Measurements from ENCODE around the gene LPIN3.

The LPIN3 gene

DNA sequence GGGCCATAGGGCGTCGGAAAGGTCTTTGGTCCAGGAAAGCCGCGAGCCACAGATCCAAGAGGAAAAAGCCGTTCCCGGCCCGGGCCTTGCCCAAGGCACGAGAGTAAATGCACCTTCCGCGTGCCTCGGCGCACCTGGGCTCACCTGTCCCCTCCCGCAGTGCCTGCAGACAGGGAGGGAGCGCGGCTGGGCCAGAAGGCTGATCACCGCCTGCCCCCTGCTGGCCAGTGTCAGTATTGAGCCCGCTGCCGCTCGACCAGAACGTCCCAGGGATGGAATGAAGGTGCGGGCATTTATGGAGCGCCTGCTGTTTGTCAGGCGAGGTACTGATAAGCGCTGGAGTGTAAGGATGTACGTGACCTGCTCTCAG is 679 bp upstream of the LPIN3 start:
- TF ChIP-seq POLR2AphosphoS5 (IDR thresholded peaks at IDR 0.05; ENCODE audit: low read depth, low read length), result no peak
- TF ChIP-seq, protein P1, sequence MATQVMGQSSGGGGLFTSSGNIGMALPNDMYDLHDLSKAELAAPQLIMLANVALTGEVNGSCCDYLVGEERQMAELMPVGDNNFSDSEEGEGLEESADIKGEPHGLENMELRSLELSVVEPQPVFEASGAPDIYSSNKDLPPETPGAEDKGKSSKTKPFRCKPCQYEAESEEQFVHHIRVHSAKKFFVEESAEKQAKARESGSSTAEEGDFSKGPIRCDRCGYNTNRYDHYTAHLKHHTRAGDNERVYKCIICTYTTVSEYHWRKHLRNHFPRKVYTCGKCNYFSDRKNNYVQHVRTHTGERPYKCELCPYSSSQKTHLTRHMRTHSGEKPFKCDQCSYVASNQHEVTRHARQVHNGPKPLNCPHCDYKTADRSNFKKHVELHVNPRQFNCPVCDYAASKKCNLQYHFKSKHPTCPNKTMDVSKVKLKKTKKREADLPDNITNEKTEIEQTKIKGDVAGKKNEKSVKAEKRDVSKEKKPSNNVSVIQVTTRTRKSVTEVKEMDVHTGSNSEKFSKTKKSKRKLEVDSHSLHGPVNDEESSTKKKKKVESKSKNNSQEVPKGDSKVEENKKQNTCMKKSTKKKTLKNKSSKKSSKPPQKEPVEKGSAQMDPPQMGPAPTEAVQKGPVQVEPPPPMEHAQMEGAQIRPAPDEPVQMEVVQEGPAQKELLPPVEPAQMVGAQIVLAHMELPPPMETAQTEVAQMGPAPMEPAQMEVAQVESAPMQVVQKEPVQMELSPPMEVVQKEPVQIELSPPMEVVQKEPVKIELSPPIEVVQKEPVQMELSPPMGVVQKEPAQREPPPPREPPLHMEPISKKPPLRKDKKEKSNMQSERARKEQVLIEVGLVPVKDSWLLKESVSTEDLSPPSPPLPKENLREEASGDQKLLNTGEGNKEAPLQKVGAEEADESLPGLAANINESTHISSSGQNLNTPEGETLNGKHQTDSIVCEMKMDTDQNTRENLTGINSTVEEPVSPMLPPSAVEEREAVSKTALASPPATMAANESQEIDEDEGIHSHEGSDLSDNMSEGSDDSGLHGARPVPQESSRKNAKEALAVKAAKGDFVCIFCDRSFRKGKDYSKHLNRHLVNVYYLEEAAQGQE (IDR thresholded peaks at IDR 0.05; ENCODE audit: insufficient read depth in 1 of 2, low read depth in 2 of 2, low read length in 2 of 2), result no peak
- TF ChIP-seq FOXP2 (optimal IDR thresholded peaks at IDR 0.05; ENCODE audit: borderline replicate concordance, extremely low read depth, extremely low read length, insufficient read depth), result peak; percentile 72

DNA sequence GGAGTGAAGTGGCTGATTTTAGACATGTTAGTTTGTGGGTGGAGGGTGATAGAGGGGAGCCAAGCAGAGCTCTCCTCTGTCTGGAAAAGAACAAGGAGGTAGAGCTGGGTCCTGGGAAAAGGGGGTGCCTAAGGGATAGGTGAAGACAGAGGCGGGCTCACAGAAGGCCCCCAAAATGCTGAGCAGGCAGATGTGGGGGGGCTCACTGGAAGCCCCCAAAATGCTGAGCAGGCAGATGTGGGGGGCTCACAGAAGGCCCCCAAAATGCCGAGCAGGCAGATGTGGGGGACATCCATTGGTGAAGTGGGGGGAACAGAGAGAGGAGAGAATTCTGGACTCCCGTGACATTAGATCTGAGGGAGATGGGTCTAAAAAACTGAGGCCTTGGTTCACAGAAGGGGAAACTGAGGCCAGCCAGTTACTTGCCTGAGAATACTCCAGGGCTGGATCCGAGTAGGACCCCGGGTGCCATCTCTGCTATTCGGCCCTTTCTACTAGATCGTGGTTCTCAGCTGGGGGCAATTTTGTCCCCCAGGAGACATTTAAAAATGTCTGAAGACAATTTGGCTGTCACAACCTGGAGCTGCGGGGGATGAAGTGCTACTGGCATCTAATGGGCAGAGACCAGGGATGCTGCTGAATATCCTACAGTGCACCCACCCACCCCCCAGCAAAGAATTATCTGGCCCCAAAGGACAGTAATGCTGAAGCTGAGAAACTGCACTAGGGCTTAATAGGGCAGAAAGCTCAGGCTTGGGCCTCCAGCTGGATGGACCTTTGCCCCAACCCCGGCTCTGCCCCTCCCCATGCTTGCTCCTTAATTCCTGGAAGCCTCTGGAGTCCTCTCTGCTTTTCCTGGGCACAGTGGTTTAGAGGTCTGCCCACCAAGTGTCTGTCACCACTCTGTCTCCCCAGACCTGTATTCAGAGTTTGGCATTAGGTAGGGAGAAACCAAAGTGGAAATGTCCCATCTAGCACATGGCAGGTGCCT is 2.1 kb downstream of the LPIN3 start:
- TF ChIP-seq FOXP2 (optimal IDR thresholded peaks at IDR 0.05; ENCODE audit: borderline replicate concordance, extremely low read depth, extremely low read length, insufficient read depth), result no peak
- TF ChIP-seq SIN3A (IDR thresholded peaks at IDR 0.05; ENCODE audit: borderline replicate concordance, insufficient read depth, low read length), result no peak
- TF ChIP-seq POLR2AphosphoS5 (IDR thresholded peaks at IDR 0.05; ENCODE audit: low read depth, low read length), result no peak
- TF ChIP-seq, protein P1 (IDR thresholded peaks at IDR 0.05; ENCODE audit: insufficient read depth in 1 of 2, low read depth in 2 of 2, low read length in 2 of 2), result no peak
- TF ChIP-seq TAF1 (IDR thresholded peaks at IDR 0.05; ENCODE audit: borderline replicate concordance, insufficient read depth, low read length), result no peak

DNA sequence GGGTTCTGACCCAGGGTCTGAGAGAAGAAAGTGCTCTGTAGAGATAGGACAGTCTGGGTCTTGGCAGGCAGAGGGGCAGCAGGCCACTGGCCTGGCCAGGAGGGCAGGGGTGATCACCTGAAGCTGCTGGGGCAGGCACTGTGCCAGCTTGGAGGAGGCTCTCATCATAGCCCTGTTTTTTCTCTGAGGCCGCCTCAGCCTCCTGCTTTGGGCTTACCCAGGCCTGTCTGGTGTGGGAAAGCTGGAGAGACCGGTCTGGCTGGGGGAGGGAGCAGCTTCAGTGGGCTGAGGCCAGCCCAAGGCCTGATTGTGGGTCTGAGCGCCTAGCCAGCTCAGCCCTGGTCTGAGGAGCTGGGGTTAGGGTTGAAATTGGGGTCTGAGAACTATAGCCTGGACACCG is 3.9 kb downstream of the LPIN3 start:
- TF ChIP-seq, protein P1 (IDR thresholded peaks at IDR 0.05; ENCODE audit: insufficient read depth in 1 of 2, low read depth in 2 of 2, low read length in 2 of 2), result no peak
- TF ChIP-seq SIN3A (IDR thresholded peaks at IDR 0.05; ENCODE audit: borderline replicate concordance, insufficient read depth, low read length) (no peak), FOXP2 (optimal IDR thresholded peaks at IDR 0.05; ENCODE audit: borderline replicate concordance, extremely low read depth, extremely low read length, insufficient read depth) (no peak), POLR2AphosphoS5 (IDR thresholded peaks at IDR 0.05; ENCODE audit: low read depth, low read length) (no peak), TAF1 (IDR thresholded peaks at IDR 0.05; ENCODE audit: borderline replicate concordance, insufficient read depth, low read length) (no peak)

GRCh38 chr20:41344938-41345728 is 4.5 kb downstream of the LPIN3 start:
- no peak for TF ChIP-seq FOXP2 (optimal IDR thresholded peaks at IDR 0.05; ENCODE audit: borderline replicate concordance, extremely low read depth, extremely low read length, insufficient read depth)
- TF ChIP-seq POLR2AphosphoS5 (IDR thresholded peaks at IDR 0.05; ENCODE audit: low read depth, low read length), result no peak
- TF ChIP-seq TAF1 (IDR thresholded peaks at IDR 0.05; ENCODE audit: borderline replicate concordance, insufficient read depth, low read length), result no peak
- TF ChIP-seq, protein P1 (IDR thresholded peaks at IDR 0.05; ENCODE audit: insufficient read depth in 1 of 2, low read depth in 2 of 2, low read length in 2 of 2), result no peak
- TF ChIP-seq SIN3A (IDR thresholded peaks at IDR 0.05; ENCODE audit: borderline replicate concordance, insufficient read depth, low read length), result no peak

Data from PFSK-1 (cell line).